ENCODE data around the gene CSTF3. TPM values are rescaled to one million over a fixed set of nuclear protein-coding genes. Genes with fewer than 3 reads are reported as not detected.
"Not testable (repeated sequence)": the region's sequence is repeated elsewhere in the genome, so short reads cannot be mapped to it uniquely, and the experiment has no call there.

CSTF3 gene
- total RNA-seq, 1 donor from 2014 or later, result 36.5 TPM

DNA sequence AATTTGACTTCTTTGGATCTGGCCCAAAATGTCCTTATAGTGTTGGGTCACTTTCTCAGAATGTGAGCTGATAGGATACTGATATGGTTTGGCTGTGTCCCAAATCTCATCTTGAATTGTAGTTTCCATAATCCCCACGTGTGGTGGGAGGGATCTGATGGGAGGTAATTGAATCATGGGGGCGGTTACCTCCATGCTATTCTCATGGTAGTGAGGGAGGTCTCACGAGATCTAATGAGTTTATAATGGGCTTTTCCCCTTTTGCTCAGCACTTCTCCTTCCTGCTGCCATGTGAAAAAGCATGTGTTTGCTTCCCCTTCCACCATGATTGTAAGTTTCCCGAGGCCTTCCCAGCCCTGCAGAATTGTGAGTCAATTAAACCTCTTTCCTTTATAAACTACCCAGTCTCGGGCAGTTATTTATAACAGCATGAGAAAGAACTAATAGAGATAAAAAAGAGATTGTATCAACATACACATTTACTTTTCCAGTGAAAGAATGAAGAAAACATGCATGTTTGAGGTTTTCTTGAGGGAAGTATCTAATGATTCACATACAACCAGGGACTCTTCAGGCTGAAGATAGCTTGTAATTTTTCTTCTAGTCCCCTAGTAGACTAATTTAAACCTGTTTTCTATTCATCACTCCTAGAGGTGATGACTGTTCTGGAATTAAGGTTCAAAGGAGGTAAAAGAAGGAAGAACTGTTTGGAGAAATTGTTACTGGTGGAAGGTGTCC, 17.3 kb upstream of the CSTF3 start:
- Mint-ChIP-seq H3K4me1 (ENCODE audit: low read depth) (peaks cover 25% of the 10 kb centered on the region), H3K27me3 (ENCODE audit: insufficient read depth) (peaks cover 1% of the 10 kb centered on the region), H3K27ac (no peak overlapping the region), H3K4me3 (no peak overlapping the region), H3K9me3 (peaks cover 4% of the 10 kb centered on the region), H3K36me3 (ENCODE audit: low read depth) (peaks cover 2% of the 10 kb centered on the region)
- no peak for DNase-seq (ENCODE audit: low spot score)
- intact Hi-C loops (cut with micrococcal nuclease), result no loop called here

DNA sequence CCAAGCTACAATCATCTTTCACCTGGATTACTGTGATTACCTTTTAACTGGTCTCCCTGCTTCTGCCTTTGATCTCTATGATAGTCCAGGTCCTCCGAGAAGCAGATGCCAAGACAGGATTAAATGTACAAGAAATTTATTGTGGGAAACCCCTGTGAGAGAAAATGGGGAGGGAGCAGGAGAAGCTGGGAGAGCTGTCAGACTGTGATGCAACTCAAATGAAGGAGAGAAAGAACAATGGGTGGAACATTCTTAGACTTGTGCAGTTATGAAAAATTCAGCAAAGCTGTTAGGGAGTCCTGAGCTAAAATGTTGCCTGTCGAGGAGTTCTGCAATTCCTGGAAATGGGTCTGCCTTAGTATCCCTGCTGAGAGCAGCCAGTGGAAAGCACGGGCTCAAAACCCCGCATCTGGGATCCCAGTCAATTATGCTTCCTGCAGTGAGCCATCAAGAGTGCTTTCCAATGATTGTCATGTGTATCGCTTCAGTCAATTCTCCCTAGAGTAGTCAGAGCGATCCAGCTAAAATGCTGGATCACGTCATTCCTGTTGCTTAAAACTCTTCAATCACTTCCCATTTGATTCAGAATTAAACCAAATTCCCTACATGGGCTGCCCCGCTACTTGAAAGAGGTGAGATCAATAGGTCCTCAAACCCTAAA, 16.5 kb upstream of the CSTF3 start:
- Mint-ChIP-seq H3K4me1 (ENCODE audit: low read depth) (peaks cover 25% of the 10 kb centered on the region), H3K9me3 (peaks cover 4% of the 10 kb centered on the region), H3K36me3 (ENCODE audit: low read depth) (peaks cover 2% of the 10 kb centered on the region), H3K27me3 (ENCODE audit: insufficient read depth) (peaks cover 5% of the 10 kb centered on the region), H3K4me3 (no peak overlapping the region), H3K27ac (no peak overlapping the region)
- no peak for DNase-seq (ENCODE audit: low spot score)
- intact Hi-C loops (cut with micrococcal nuclease), result no loop called here

DNA sequence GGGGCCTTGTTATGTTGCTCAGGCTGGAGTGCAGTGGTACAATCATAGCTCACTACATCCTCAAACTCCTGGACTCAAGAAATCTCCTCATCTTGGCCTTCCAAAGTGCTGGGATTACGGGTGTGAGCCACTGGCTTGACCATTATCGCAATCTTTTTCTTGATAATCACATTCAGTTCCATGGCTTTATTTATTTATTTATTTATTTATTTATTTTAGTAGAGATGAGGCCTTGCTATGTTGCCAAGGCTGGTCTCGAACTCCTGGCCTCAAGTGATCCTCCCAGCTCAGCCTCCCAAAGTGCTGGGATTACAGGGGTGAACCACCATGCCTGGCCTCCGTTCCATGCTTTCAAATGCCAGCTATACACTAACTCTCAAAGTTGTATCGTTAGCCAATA, 15.5 kb upstream of the CSTF3 start:
- H3K9me3 Mint-ChIP-seq; H3K36me3 Mint-ChIP-seq (ENCODE audit: low read depth); DNase-seq (ENCODE audit: low spot score); H3K4me3 Mint-ChIP-seq; H3K27me3 Mint-ChIP-seq (ENCODE audit: insufficient read depth); intact Hi-C loops (cut with micrococcal nuclease); H3K27ac Mint-ChIP-seq: not testable (repeated sequence)
- H3K4me1 Mint-ChIP-seq (ENCODE audit: low read depth), result peaks cover 25% of the 10 kb centered on the region

DNA sequence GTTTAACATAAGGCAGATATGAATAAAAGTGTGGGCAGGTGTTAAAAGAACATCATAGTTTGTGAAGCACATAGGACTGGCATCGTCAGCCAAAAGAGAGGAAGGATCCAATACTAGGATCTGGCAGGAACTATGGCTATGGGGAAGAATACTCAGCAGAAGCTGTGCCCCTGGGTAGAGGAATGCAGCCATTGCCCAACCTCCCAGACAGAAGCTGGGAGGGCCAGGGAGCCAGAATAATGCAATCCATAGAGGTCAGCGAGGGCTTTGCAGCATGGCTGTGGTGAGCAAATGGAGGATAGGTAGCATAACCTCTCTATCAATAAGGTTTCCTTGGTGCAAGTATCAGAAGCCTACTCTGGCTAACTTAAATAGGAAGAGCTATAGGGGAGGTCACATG, 11.7 kb upstream of the CSTF3 start:
- Mint-ChIP-seq H3K27ac (no peak overlapping the region), H3K27me3 (ENCODE audit: insufficient read depth) (peaks cover 6% of the 10 kb centered on the region), H3K9me3 (no peaks in the 10 kb centered on the region), H3K4me1 (ENCODE audit: low read depth) (peaks cover 6% of the 10 kb centered on the region), H3K36me3 (ENCODE audit: low read depth) (no peaks in the 10 kb centered on the region), H3K4me3 (no peak overlapping the region)
- intact Hi-C loops (cut with micrococcal nuclease), result no loop called here
- DNase-seq (ENCODE audit: low spot score), result no peak

GRCh38 chr11:33172345-33172744, 11.1 kb upstream of the CSTF3 start:
- peaks cover 6% of the 10 kb centered on the region for H3K27me3 Mint-ChIP-seq (ENCODE audit: insufficient read depth)
- DNase-seq (ENCODE audit: low spot score), result no peak
- no peaks in the 10 kb centered on the region for H3K4me1 Mint-ChIP-seq (ENCODE audit: low read depth)
- no peak overlapping the region for H3K4me3 Mint-ChIP-seq
- H3K9me3 Mint-ChIP-seq, result no peaks in the 10 kb centered on the region
- no peaks in the 10 kb centered on the region for H3K36me3 Mint-ChIP-seq (ENCODE audit: low read depth)
- H3K27ac Mint-ChIP-seq, result no peak overlapping the region
- intact Hi-C loops (cut with micrococcal nuclease), result no loop called here

DNA sequence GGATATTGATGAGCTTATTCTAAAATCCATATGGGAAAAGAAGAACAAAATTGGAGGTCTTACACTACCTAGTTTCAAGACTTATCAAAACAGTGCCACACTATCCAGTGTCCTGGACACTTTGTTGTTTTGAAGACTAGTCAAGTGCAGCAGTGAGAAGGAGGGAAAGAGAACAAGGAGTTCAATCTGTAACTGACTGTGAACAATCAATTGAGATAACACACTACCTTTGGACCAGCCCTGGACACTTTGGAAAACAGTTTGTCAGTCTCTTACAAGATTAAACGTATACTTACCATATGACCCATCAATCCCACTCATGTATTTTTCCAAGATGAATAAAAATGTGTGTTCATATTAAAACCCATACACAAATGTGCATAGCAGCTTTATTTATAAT, 10.0 kb upstream of the CSTF3 start:
- H3K9me3 Mint-ChIP-seq, result no peaks in the 10 kb centered on the region
- no peak for DNase-seq (ENCODE audit: low spot score)

GRCh38 chr11:33168709-33169200, 7.5 kb upstream of the CSTF3 start:
- no peak overlapping the region for H3K27ac Mint-ChIP-seq
- H3K4me1 Mint-ChIP-seq (ENCODE audit: low read depth), result no peaks in the 10 kb centered on the region
- DNase-seq (ENCODE audit: low spot score), result no peak
- no peaks in the 10 kb centered on the region for H3K36me3 Mint-ChIP-seq (ENCODE audit: low read depth)
- intact Hi-C loops (cut with micrococcal nuclease), result loop anchor here (10.0 kb wide), 2 partner anchors 566 to 1266 kb away; partner anchors contain the start of genes CAT and CD59
- no peaks in the 10 kb centered on the region for H3K9me3 Mint-ChIP-seq
- H3K4me3 Mint-ChIP-seq, result no peak overlapping the region
- H3K27me3 Mint-ChIP-seq (ENCODE audit: insufficient read depth), result peaks cover 5% of the 10 kb centered on the region

More for the DNA sequence above, 10.0 kb upstream of the CSTF3 start:
- Mint-ChIP-seq H3K4me1 (ENCODE audit: low read depth) (no peaks in the 10 kb centered on the region), H3K4me3 (no peak overlapping the region), H3K36me3 (ENCODE audit: low read depth) (no peaks in the 10 kb centered on the region), H3K27ac (no peak overlapping the region), H3K27me3 (ENCODE audit: insufficient read depth) (peaks cover 6% of the 10 kb centered on the region)
- intact Hi-C loops (cut with micrococcal nuclease), result no loop called here

DNA sequence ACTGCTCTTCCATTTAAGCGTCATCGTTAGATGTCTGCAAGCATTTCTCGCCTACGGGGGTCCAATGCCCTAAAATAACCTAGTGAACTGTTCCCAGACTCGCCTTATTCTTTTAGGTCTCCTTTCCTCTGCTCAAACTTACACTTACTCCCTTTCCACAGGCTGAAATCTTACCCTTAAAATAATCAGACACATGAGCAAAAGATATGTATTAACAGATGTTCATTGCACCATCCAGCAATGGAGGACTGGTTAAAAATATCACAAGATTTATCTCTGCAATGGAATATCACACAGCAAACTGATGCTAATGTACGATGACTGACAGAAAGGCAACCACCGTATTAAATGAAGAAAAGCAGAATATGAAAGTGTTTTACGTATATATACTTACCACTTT, 1.6 kb upstream of the CSTF3 start:
- no peaks in the 10 kb centered on the region for H3K9me3 Mint-ChIP-seq
- H3K36me3 Mint-ChIP-seq (ENCODE audit: low read depth), result peaks cover 16% of the 10 kb centered on the region
- intact Hi-C loops (cut with micrococcal nuclease), result loop anchor here (5.0 to 10.0 kb wide), 6 partner anchors 151 to 1272 kb away; partner anchors contain the start of genes C11orf91, CAPRIN1, CAT and CD59
- peaks cover 35% of the 10 kb centered on the region for H3K4me1 Mint-ChIP-seq (ENCODE audit: low read depth)
- H3K4me3 Mint-ChIP-seq, result peak overlapping the region; percentile 74
- no peak for DNase-seq (ENCODE audit: low spot score)
- peak overlapping the region; percentile 67 for H3K27ac Mint-ChIP-seq
- no peaks in the 10 kb centered on the region for H3K27me3 Mint-ChIP-seq (ENCODE audit: insufficient read depth)

- peaks cover 19% of the 10 kb centered on the region for H3K36me3 Mint-ChIP-seq (ENCODE audit: low read depth)
- peaks cover 46% of the 10 kb centered on the region for H3K4me1 Mint-ChIP-seq (ENCODE audit: low read depth)
- intact Hi-C loops (cut with micrococcal nuclease), result loop anchor here (2.0 to 10.0 kb wide), 7 partner anchors 148 to 1274 kb away; partner anchors contain the start of genes C11orf91, CAPRIN1, CAT and CD59
- no peaks in the 10 kb centered on the region for H3K9me3 Mint-ChIP-seq
- H3K27ac Mint-ChIP-seq, result peak overlapping the region; percentile 100
- no peaks in the 10 kb centered on the region for H3K27me3 Mint-ChIP-seq (ENCODE audit: insufficient read depth)
- DNase-seq (ENCODE audit: low spot score), result no peak
- peak overlapping the region; percentile 100 for H3K4me3 Mint-ChIP-seq
Measured at GRCh38 chr11:33160587-33160986, 693 bp downstream of the CSTF3 start.

GRCh38 chr11:33160136-33160535, 1.1 kb downstream of the CSTF3 start:
- DNase-seq (ENCODE audit: low spot score), result no peak
- Mint-ChIP-seq H3K27ac (peak overlapping the region; percentile 100), H3K36me3 (ENCODE audit: low read depth) (peaks cover 22% of the 10 kb centered on the region), H3K4me3 (peak overlapping the region; percentile 100), H3K4me1 (ENCODE audit: low read depth) (peaks cover 49% of the 10 kb centered on the region), H3K27me3 (ENCODE audit: insufficient read depth) (no peaks in the 10 kb centered on the region), H3K9me3 (no peaks in the 10 kb centered on the region)
- intact Hi-C loops (cut with micrococcal nuclease), result loop anchor here (2.0 to 10.0 kb wide), 7 partner anchors 148 to 1275 kb away; partner anchors contain the start of genes C11orf91, CAPRIN1, CAT and CD59

- Mint-ChIP-seq H3K36me3 (ENCODE audit: low read depth) (peaks cover 25% of the 10 kb centered on the region), H3K4me1 (ENCODE audit: low read depth) (peaks cover 49% of the 10 kb centered on the region), H3K4me3 (peak overlapping the region; percentile 100)
- H3K27me3 Mint-ChIP-seq (ENCODE audit: insufficient read depth); H3K9me3 Mint-ChIP-seq; H3K27ac Mint-ChIP-seq; intact Hi-C loops (cut with micrococcal nuclease); DNase-seq (ENCODE audit: low spot score): not testable (repeated sequence)
Measured at GRCh38 chr11:33159378-33159867, 1.9 kb downstream of the CSTF3 start.

GRCh38 chr11:33158596-33159275, 2.5 kb downstream of the CSTF3 start:
- no peaks in the 10 kb centered on the region for H3K9me3 Mint-ChIP-seq
- H3K36me3 Mint-ChIP-seq (ENCODE audit: low read depth), result peaks cover 25% of the 10 kb centered on the region
- peak overlapping the region; percentile 60 for H3K4me3 Mint-ChIP-seq
- intact Hi-C loops (cut with micrococcal nuclease), result no loop called here
- H3K4me1 Mint-ChIP-seq (ENCODE audit: low read depth), result peaks cover 49% of the 10 kb centered on the region
- peak overlapping the region; percentile 13 for H3K27ac Mint-ChIP-seq
- no peak for DNase-seq (ENCODE audit: low spot score)
- H3K27me3 Mint-ChIP-seq (ENCODE audit: insufficient read depth), result no peaks in the 10 kb centered on the region
